Astrocyte (in vitro differentiated cells and primary cell): ENCODE data around the gene GSG1L.

ENCODE experiments used
- EZH2 ChIP-seq: IDR thresholded peaks from 2 replicates; pipeline ENCODE4 v1.6.1; 2012; ENCODE audit warnings: mild to moderate bottlenecking, low read length, inconsistent platforms; ENCODE audit not compliant: insufficient read depth
- TF ChIP-seq, protein P1 (sequence below): IDR thresholded peaks from 2 replicates; pipeline ENCODE4 v1.5.1; 2011; ENCODE audit warnings: low read depth, mild to moderate bottlenecking, inconsistent platforms, low read length, moderate library complexity; ENCODE audit not compliant: insufficient read depth

DNA sequence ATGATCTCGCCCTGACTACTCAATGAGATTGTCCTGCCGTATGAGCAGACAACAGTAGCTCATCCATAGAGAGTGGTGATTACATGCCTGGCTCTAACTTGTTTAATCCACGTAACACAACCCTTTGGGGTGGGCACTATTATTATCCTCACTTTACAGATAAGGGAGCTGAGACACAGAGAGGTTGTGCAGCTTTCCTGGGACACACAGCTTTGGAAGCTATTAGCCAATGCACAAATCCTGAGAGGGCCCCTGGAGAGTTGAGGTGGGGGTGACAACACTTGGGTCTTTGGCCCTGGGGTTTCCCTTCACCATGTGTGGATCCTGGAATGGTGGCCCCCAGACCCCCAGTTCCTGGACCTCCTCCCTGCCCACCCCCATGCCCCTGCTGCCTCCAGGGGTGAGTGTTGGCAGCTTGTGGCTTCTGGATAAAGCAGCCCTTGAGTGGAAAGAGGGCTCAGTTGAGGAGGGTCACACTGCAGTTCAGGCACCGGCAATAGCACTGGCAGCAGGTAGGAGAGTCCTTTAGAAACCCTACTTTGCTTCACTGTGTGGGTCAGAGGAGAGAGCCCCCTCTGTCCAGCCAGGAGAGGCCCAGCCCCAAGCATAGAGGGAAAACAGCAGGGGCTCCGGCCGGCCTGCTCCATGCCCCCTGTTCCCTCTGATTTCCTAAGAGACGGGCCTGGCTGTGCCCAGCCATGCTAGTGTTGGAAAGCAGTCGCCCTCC lies 282.9 kb downstream of the GSG1L start:
- TF ChIP-seq EZH2 = no peak
- TF ChIP-seq, protein P1, sequence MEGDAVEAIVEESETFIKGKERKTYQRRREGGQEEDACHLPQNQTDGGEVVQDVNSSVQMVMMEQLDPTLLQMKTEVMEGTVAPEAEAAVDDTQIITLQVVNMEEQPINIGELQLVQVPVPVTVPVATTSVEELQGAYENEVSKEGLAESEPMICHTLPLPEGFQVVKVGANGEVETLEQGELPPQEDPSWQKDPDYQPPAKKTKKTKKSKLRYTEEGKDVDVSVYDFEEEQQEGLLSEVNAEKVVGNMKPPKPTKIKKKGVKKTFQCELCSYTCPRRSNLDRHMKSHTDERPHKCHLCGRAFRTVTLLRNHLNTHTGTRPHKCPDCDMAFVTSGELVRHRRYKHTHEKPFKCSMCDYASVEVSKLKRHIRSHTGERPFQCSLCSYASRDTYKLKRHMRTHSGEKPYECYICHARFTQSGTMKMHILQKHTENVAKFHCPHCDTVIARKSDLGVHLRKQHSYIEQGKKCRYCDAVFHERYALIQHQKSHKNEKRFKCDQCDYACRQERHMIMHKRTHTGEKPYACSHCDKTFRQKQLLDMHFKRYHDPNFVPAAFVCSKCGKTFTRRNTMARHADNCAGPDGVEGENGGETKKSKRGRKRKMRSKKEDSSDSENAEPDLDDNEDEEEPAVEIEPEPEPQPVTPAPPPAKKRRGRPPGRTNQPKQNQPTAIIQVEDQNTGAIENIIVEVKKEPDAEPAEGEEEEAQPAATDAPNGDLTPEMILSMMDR = no peak
